Ovary (tissue), 3 donors: ENCODE results near the gene SZT2.

Experiments
- POLR2A ChIP-seq: fragments of 450-650 bp; IDR thresholded peaks from one replicate; pipeline ENCODE4 v1.6.1; 2017; ENCODE audit warnings: antibody characterized with exemption, mild to moderate bottlenecking, moderate library complexity
- TF ChIP-seq, protein P1 (sequence below), 3 donors: fragments of 450-650 bp in 2 of 3; fragments of 200-600 bp in 1 of 3; IDR thresholded peaks; one replicate each; pipeline versions ENCODE4 v1.5.1 to v1.8.0; 2016 to 2022; ENCODE audit warnings: antibody characterized with exemption in 3 of 3, mild to moderate bottlenecking in 1 of 3
- donor health status: DM: no; HTN: no; CAD: no.

DNA sequence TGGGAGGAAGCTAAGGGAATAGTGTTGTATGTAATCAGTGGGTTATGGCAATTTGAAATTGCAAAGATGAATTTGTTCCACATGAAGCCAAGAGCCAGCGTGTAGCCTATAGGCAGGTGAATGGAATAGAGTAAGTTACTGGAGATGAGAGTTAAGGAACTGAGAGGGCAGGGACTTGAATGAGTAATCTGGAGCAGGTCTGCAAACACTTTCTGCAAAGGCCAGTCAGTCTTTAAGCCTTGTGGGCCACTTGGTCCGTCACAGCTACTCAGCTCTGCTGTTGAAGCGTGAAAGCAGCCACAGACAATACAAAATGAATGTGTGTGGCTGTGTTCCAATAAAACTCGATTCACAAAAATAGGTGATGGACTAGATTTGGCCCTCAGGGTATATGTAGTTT is 29.2 kb downstream of the SZT2 start:
- TF ChIP-seq, protein P1, sequence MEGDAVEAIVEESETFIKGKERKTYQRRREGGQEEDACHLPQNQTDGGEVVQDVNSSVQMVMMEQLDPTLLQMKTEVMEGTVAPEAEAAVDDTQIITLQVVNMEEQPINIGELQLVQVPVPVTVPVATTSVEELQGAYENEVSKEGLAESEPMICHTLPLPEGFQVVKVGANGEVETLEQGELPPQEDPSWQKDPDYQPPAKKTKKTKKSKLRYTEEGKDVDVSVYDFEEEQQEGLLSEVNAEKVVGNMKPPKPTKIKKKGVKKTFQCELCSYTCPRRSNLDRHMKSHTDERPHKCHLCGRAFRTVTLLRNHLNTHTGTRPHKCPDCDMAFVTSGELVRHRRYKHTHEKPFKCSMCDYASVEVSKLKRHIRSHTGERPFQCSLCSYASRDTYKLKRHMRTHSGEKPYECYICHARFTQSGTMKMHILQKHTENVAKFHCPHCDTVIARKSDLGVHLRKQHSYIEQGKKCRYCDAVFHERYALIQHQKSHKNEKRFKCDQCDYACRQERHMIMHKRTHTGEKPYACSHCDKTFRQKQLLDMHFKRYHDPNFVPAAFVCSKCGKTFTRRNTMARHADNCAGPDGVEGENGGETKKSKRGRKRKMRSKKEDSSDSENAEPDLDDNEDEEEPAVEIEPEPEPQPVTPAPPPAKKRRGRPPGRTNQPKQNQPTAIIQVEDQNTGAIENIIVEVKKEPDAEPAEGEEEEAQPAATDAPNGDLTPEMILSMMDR (IDR thresholded peaks at IDR 0.05) = no peak
- no peak for TF ChIP-seq POLR2A
